HepG2 (cell line): ENCODE results near the gene PCNX1. TPM values are rescaled to one million over a fixed set of nuclear protein-coding genes. Genes with fewer than 3 reads are reported as not detected.

Source experiments
- AHDC1 ChIP-seq: sonication (generic); formaldehyde crosslinking; IDR thresholded peaks from 2 replicates; pipeline ENCODE4 v1.5.1; 2020; ENCODE audit warnings: mild to moderate bottlenecking, missing genetic modification reagents, borderline replicate concordance
- CBX5 ChIP-seq: sonication (generic); formaldehyde crosslinking; IDR thresholded peaks from 2 replicates; pipeline ENCODE4 v1.4.0; 2020; ENCODE audit warnings: missing genetic modification reagents, borderline replicate concordance
- ELF3 ChIP-seq: IDR thresholded peaks from 2 replicates; pipeline ENCODE4 v1.6.1; 2016; ENCODE audit warnings: missing genetic modification reagents, missing compliant biosample characterization
- GTF3A ChIP-seq: sonication (generic); formaldehyde crosslinking; conservative IDR thresholded peaks from 2 replicates; pipeline ENCODE4 v1.4.0; 2020; ENCODE audit warnings: mild to moderate bottlenecking, missing genetic modification reagents
- IRF2 ChIP-seq: IDR thresholded peaks from 2 replicates; pipeline ENCODE4 v1.6.1; 2018; ENCODE audit warnings: missing genetic modification reagents, missing compliant biosample characterization
- MXD1 ChIP-seq: sonication (generic); formaldehyde crosslinking; IDR thresholded peaks from 2 replicates; pipeline ENCODE4 v1.4.0; 2020; ENCODE audit warnings: mild to moderate bottlenecking, missing genetic modification reagents
- RXRB ChIP-seq: IDR thresholded peaks from 2 replicates; pipeline ENCODE4 v1.6.1; 2016; ENCODE audit warnings: borderline replicate concordance, missing genetic modification reagents, missing compliant biosample characterization
- SKIL ChIP-seq: sonication (generic); formaldehyde crosslinking; IDR thresholded peaks from 2 replicates; pipeline ENCODE4 v1.8.0; 2022; ENCODE audit warnings: missing genetic modification reagents, mild to moderate bottlenecking, moderate library complexity, borderline replicate concordance
- SP5 ChIP-seq: IDR thresholded peaks from 2 replicates; pipeline ENCODE4 v1.6.1; 2016; ENCODE audit warnings: low read depth, borderline replicate concordance
- TBP ChIP-seq: sonication (generic); formaldehyde crosslinking; IDR thresholded peaks from 2 replicates; pipeline ENCODE4 v1.5.0; 2020; ENCODE audit warnings: missing genetic modification reagents
- TSC22D2 ChIP-seq: sonication (generic); formaldehyde crosslinking; IDR thresholded peaks from 2 replicates; pipeline ENCODE4 v1.5.1; 2020; ENCODE audit warnings: missing genetic modification reagents, mild to moderate bottlenecking, borderline replicate concordance
- ZBTB8A ChIP-seq: sonication (generic); formaldehyde crosslinking; IDR thresholded peaks from 2 replicates; pipeline ENCODE4 v1.4.0; 2020; ENCODE audit warnings: mild to moderate bottlenecking, low read depth, missing genetic modification reagents, borderline replicate concordance
- ZFP1 ChIP-seq: IDR thresholded peaks from 2 replicates; pipeline ENCODE4 v1.6.1; 2016
- ZFP91 ChIP-seq: sonication (generic); formaldehyde crosslinking; IDR thresholded peaks from 2 replicates; pipeline ENCODE4 v1.9.0; 2022; ENCODE audit warnings: missing genetic modification reagents, mild to moderate bottlenecking, borderline replicate concordance
- ZNF264 ChIP-seq: sonication (generic); formaldehyde crosslinking; IDR thresholded peaks from 2 replicates; pipeline ENCODE4 v1.4.0; 2020; ENCODE audit warnings: missing genetic modification reagents
- ZNF503 ChIP-seq: sonication (generic); formaldehyde crosslinking; IDR thresholded peaks from 2 replicates; pipeline ENCODE4 v1.4.0; 2020; ENCODE audit warnings: missing genetic modification reagents
- ZNF569 ChIP-seq: sonication (generic); formaldehyde crosslinking; IDR thresholded peaks from 2 replicates; pipeline ENCODE4 v1.5.0; 2020; ENCODE audit warnings: mild to moderate bottlenecking, missing genetic modification reagents, moderate library complexity, borderline replicate concordance
- polyA plus RNA-seq, 8 experiments: library from polyadenylated mRNA; depleted of rRNA in 3 of 8; stranded (reverse) in 7 of 8; unstranded in 1 of 8; fragments of >200 nt; fragmentation: Illumina TruSeq in 4 of 8; extraction: Trizol in 4 of 8; gene quantifications; 2 replicates each; pipeline versions ENCODE4 v1.2.1 to v1.2.3, GENCODE V29; 2011 to 2016; ENCODE audit warnings: low read depth in 4 of 8, missing spikeins in 1 of 8, mixed read lengths in 1 of 8; ENCODE audit not compliant: insufficient read depth in 1 of 8
- total RNA-seq, 5 experiments: library from RNA; depleted of rRNA; stranded (reverse); fragments of >200 nt; fragmentation: Illumina TruSeq; extraction: Trizol; gene quantifications; 2 replicates each; pipeline ENCODE4 v1.2.3, GENCODE V29; 2016; ENCODE audit warnings: low read depth in 1 of 5

The PCNX1 gene
- total and polyA plus RNA-seq, 2 of the 13 experiments (the other 11 are each of a cell fraction or from before 2014, with no cell fraction given): 24.9 to 30.3 TPM

- TF ChIP-seq AHDC1: peak; percentile 83; the same call in 1 of the 2 replicates
- TF ChIP-seq ELF3 (CRISPR knock-in tag): peak; percentile 69; the same call in 1 of the 2 replicates
- TF ChIP-seq ZBTB8A (CRISPR knock-in tag): no peak
- no peak for TF ChIP-seq CBX5
- no peak for TF ChIP-seq ZFP91 (CRISPR knock-in tag)
- TF ChIP-seq ZFP1 (CRISPR knock-in tag): 0 out of 2 replicates have a peak, but pooled peaks have one; percentile 22
- no peak for TF ChIP-seq MXD1
- TF ChIP-seq SKIL (CRISPR knock-in tag): no peak
- no peak for TF ChIP-seq TBP (CRISPR knock-in tag)
- no peak for TF ChIP-seq ZNF569 (CRISPR knock-in tag)
- peak; percentile 56 for TF ChIP-seq RXRB
- TF ChIP-seq TSC22D2 (CRISPR knock-in tag): no peak
- 0 out of 2 replicates have a peak, but pooled peaks have one; percentile 11 for TF ChIP-seq ZNF264 (CRISPR knock-in tag)
- TF ChIP-seq SP5: 0 out of 2 replicates have a peak, but pooled peaks have one; percentile 14
- no peak for TF ChIP-seq GTF3A
- 0 out of 2 replicates have a peak, but pooled peaks have one; percentile 35 for TF ChIP-seq IRF2 (CRISPR knock-in tag)
- no peak for TF ChIP-seq ZNF503
Measured at GRCh38 chr14:70894868-70895267, 12.4 kb upstream of the PCNX1 start (continued).
